ENCODE data around the gene ZNF446. TPM values are rescaled to one million over a fixed set of nuclear protein-coding genes. Genes with fewer than 3 reads are reported as not detected.
"Not testable (repeated sequence)": the region's sequence is repeated elsewhere in the genome, so short reads cannot be mapped to it uniquely, and the experiment has no call there.

Gene ZNF446
- total and polyA plus RNA-seq, 10 donors, result 7.1 to 18.8 (median 11.7) TPM

DNA sequence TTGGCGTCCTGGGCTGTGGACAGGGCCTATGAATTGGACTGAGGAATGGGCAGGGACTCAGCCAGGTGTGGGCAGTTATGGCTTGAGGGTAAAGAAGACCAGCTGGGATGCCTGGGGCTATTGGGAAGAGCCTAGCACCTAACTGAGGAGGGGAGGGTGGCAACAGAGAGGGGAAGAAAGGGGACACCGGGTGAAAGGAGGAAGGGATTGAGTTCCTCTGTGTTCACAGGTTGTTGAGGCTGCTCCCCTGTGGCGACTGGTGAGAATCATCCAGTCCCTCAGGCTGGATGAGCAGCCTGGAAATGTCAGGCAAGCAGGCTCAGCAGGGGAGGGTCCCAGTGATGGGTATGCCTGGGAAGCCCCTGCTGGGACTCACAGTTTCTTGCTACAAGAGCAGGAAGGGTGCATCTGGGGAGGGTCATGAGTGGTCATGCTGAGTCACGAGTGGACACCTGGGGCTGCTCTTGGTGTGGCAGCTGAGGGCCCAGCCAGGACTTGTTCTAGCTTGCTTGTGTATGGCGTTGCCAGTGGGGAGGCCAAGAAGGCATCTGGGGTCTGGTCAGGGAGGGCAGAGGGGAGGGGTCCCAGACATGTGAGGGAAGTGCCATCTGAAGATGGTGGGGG is 7.8 kb upstream of the ZNF446 start:
- intact Hi-C loops (cut with DNase I; ENCODE audit: low total_unique reads), result no loop called here
- H3K4me3 ChIP-seq, result peak overlapping the region in 1 of 8 donors; percentile 93

DNA sequence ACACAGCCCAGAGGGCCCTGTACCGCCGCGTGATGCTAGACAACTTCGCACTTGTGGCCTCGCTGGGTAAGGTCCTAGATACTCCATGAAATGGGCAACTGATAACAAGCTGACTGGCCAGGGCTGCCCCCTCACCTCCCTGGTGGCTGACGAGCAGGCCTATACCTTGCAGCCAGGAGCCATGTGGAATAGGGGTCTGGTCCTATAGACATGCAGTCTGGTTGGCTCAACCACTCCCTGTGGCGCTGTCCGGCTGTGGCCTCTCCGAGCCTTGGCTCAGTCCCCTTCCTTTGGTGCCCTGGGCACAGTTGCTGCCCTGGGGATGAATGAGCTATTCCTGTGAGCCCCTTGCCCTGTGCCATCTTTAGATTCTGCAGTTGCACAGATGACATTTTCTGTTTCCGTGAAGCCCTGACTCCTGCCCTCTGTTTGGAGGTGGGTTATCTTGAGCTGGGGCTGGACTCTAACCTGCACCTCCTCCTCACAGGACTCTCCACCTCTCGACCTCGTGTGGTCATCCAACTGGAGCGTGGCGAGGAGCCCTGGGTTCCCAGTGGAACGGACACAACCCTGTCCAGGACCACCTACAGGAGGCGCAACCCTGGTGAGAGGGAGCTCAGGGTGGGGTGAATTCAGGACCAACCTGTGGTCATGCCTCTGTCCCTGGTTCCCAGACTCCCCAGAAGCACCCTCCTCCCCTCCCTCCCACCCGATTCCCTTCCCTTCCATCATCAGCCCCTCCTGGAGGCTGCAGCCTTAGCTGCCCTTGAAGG is 6.7 kb upstream of the ZNF446 start:
- no peak overlapping the region for H3K27ac ChIP-seq
- H3K36me3 ChIP-seq, result peaks cover 0 to 49% (median 40%) of the 10 kb centered on the region in 6 donors
- WGBS, 5 donors, result 92 to 95% (median 94%) methylated on average over 16 to 17 of the region's 17 CpGs
- H3K27me3 ChIP-seq (replicated peaks in 1 of 7), result no peaks in the 10 kb centered on the region
- H3K4me1 ChIP-seq, result peaks cover 10 to 32% (median 21%) of the 10 kb centered on the region in 6 donors
- DNase-seq, result no peak
- TF ChIP-seq POLR2AphosphoS5 (IDR thresholded peaks at IDR 0.05) (no peak), POLR2A (IDR thresholded peaks at IDR 0.05) (no peak)
- TF ChIP-seq, protein P1, sequence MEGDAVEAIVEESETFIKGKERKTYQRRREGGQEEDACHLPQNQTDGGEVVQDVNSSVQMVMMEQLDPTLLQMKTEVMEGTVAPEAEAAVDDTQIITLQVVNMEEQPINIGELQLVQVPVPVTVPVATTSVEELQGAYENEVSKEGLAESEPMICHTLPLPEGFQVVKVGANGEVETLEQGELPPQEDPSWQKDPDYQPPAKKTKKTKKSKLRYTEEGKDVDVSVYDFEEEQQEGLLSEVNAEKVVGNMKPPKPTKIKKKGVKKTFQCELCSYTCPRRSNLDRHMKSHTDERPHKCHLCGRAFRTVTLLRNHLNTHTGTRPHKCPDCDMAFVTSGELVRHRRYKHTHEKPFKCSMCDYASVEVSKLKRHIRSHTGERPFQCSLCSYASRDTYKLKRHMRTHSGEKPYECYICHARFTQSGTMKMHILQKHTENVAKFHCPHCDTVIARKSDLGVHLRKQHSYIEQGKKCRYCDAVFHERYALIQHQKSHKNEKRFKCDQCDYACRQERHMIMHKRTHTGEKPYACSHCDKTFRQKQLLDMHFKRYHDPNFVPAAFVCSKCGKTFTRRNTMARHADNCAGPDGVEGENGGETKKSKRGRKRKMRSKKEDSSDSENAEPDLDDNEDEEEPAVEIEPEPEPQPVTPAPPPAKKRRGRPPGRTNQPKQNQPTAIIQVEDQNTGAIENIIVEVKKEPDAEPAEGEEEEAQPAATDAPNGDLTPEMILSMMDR (IDR thresholded peaks at IDR 0.05 in 8 of 11, conservative IDR thresholded peaks at IDR 0.05 in 3 of 11), result no peak
- intact Hi-C loops (cut with DNase I; ENCODE audit: low total_unique reads), result no loop called here
- no peak overlapping the region for H3K4me3 ChIP-seq
- H3K9me3 ChIP-seq, result no peaks in the 10 kb centered on the region

More for the DNA sequence above, 7.8 kb upstream of the ZNF446 start:
- 56 to 75% (median 66%) methylated on average over 5 of the region's 5 CpGs for WGBS, 5 donors
- no peaks in the 10 kb centered on the region for H3K9me3 ChIP-seq
- H3K27me3 ChIP-seq (replicated peaks in 1 of 7), result no peaks in the 10 kb centered on the region
- no peak for DNase-seq
- H3K27ac ChIP-seq, result no peak overlapping the region
- H3K4me1 ChIP-seq, result peaks cover 10 to 35% (median 21%) of the 10 kb centered on the region in 6 donors
- TF ChIP-seq, protein P1 (IDR thresholded peaks at IDR 0.05 in 8 of 11, conservative IDR thresholded peaks at IDR 0.05 in 3 of 11), result no peak
- TF ChIP-seq POLR2A (IDR thresholded peaks at IDR 0.05), result no peak
- TF ChIP-seq POLR2AphosphoS5 (IDR thresholded peaks at IDR 0.05), result no peak
- peaks cover 0 to 44% (median 38%) of the 10 kb centered on the region in 6 donors for H3K36me3 ChIP-seq

DNA sequence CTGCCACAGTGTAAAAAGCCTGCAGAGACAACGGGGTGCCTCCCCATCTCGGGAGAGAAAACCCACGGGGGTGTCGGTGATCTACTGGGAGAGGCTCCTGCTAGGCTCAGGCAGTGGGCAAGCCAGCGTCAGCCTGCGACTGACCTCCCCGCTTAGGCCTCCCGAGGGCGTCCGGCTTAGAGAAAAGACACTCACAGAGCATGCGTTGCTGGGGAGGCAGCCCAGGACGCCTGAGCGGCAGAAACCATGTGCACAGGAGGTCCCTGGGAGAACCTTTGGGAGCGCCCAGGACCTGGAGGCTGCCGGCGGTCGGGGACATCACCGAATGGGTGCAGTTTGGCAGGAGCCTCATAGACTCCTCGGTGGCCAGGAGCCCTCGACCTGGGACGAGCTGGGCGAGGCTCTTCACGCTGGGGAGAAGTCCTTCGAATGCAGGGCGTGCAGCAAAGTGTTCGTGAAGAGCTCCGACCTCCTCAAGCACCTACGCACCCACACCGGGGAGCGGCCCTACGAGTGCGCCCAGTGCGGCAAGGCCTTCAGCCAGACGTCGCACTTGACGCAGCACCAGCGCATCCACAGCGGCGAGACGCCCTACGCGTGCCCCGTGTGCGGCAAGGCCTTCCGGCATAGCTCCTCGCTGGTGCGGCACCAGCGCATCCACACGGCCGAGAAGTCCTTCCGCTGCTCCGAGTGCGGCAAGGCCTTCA is 5.2 kb upstream of the ZNF446 start:
- H3K27me3 ChIP-seq (replicated peaks in 1 of 7); H3K9me3 ChIP-seq; H3K4me3 ChIP-seq; DNase-seq; intact Hi-C loops (cut with DNase I; ENCODE audit: low total_unique reads); H3K27ac ChIP-seq: not testable (repeated sequence)
- TF ChIP-seq POLR2AphosphoS5 (IDR thresholded peaks at IDR 0.05), result peak in 1 of 3 donors; percentile 30
- 90 to 98% (median 97%) methylated on average over 14 to 41 of the region's 53 CpGs for WGBS, 5 donors
- Histone ChIP-seq H3K4me1 (peaks cover 16 to 39% (median 30%) of the 10 kb centered on the region in 6 donors), H3K36me3 (peaks cover 0 to 49% (median 40%) of the 10 kb centered on the region in 6 donors)

DNA sequence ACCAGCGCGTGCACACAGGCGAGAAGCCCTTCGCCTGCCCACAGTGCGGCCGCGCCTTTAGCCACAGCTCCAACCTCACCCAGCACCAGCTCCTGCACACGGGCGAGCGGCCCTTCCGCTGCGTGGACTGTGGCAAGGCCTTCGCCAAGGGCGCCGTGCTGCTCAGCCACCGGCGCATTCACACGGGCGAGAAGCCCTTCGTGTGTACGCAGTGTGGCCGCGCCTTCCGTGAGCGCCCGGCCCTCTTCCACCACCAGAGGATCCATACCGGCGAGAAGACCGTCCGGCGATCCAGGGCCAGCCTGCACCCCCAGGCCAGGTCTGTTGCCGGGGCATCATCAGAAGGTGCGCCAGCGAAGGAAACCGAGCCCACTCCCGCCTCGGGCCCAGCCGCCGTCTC is 4.4 kb upstream of the ZNF446 start:
- peaks cover 0 to 49% (median 40%) of the 10 kb centered on the region in 6 donors for H3K36me3 ChIP-seq
- no peak overlapping the region for H3K27ac ChIP-seq
- no peaks in the 10 kb centered on the region for H3K9me3 ChIP-seq
- no peak overlapping the region for H3K4me3 ChIP-seq
- 95 to 96% (median 96%) methylated on average over 24 to 39 of the region's 39 CpGs for WGBS, 5 donors
- H3K4me1 ChIP-seq, result peaks cover 16 to 39% (median 31%) of the 10 kb centered on the region in 6 donors
- intact Hi-C loops (cut with DNase I; ENCODE audit: low total_unique reads), result no loop called here
- TF ChIP-seq POLR2AphosphoS5 (IDR thresholded peaks at IDR 0.05) (peak in 2 of 3 donors; percentile 14 to 31), POLR2A (IDR thresholded peaks at IDR 0.05) (no peak)
- H3K27me3 ChIP-seq (replicated peaks in 1 of 7), result no peaks in the 10 kb centered on the region
- DNase-seq, result no peak
